Fibroblast of villous mesenchyme (primary cell): ENCODE measurements around the gene GLG1. TPM values are rescaled to one million over a fixed set of nuclear protein-coding genes. Genes with fewer than 3 reads are reported as not detected.

Experiments
- DNase-seq: peaks from one replicate; pipeline ENCODE4 v3.0.0-alpha.2; 2010; ENCODE audit warnings: low read depth
- H3K4me3 ChIP-seq: 2 replicates; pipeline ENCODE4 v1.5.1; 2011; ENCODE audit warnings: low read depth, mild to moderate bottlenecking, low read length
- CTCF ChIP-seq: IDR thresholded peaks from 2 replicates; pipeline ENCODE4 v1.5.1; 2012; ENCODE audit warnings: low read depth, mild to moderate bottlenecking, low read length; ENCODE audit not compliant: insufficient read depth
- total RNA-seq: library from RNA; depleted of rRNA; stranded (reverse); fragments of >200 nt; gene quantifications from 2 replicates; pipeline ENCODE4 v1.2.3, GENCODE V29; 2012

Gene GLG1
- total RNA-seq, 1 donor: 158 TPM

GRCh38 chr16:74487634-74488495 lies 119.0 kb downstream of the GLG1 start:
- TF ChIP-seq CTCF: no peak
- no peak for DNase-seq
- H3K4me3 ChIP-seq: no peak overlapping the region

- TF ChIP-seq CTCF: no peak
- no peak overlapping the region for H3K4me3 ChIP-seq
Measured at GRCh38 chr16:74485916-74486315, 121.0 kb downstream of the GLG1 start.

GRCh38 chr16:74480150-74481029 lies 126.5 kb downstream of the GLG1 start:
- no peak for TF ChIP-seq CTCF
- H3K4me3 ChIP-seq: no peak overlapping the region
- peak; percentile 63 for DNase-seq

More at GRCh38 chr16:74485916-74486315, 121.0 kb downstream of the GLG1 start:
- no peak for DNase-seq

DNA sequence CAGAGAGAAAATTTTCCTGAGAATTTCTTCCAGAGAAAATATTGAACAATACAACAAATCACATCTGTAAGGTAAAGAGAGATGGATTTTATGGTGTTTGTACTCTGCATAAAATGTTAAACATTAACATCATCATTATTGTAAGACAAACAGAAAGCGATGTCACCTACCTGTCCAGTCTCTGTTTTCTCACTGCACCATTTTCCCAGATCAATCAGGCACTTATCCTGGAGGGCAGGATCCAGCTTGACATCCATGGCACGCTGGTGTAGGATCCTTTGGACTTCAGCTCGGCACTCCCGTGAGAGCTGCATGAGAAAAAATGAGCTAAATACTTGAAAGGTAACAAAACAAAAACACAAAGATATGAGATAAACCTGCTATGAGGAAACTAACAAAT lies 129.7 kb downstream of the GLG1 start:
- TF ChIP-seq CTCF: no peak
- no peak for DNase-seq
- H3K4me3 ChIP-seq: no peak overlapping the region

GRCh38 chr16:74474416-74474815 lies 132.5 kb downstream of the GLG1 start:
- no peak for TF ChIP-seq CTCF
- no peak for DNase-seq
- no peak overlapping the region for H3K4me3 ChIP-seq

- H3K4me3 ChIP-seq: no peak overlapping the region
- no peak for TF ChIP-seq CTCF
- DNase-seq: no peak
Measured at GRCh38 chr16:74472540-74472939, 134.4 kb downstream of the GLG1 start.
